ENCODE results near the gene ITPK1. TPM values are rescaled to one million over a fixed set of nuclear protein-coding genes. Genes with fewer than 3 reads are reported as not detected.
A peak's percentile ranks its signal among the peaks of the same experiment; 100 is the strongest.

The ITPK1 gene
- total RNA-seq, 4 donors from 2014 or later: 108 to 221 (median 138) TPM

DNA sequence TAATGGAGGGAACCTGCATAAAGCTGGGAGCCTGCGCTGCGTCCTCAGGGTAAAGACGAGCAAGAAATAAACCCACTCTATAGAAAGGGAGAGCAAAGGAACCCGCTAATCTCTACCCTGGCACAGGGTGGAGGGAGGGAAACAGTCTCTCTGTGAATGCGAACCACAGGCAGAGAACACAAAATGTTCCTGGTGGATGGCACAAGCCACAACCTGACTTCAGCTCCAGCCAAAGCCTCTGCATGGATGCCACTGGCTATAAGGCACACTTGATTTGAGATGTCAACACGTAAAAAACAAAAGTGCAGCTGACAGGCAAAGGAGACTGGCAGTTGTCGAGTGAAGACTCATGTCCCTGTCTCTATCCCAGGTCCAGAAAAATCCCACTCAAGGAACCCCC is 160.3 kb downstream of the ITPK1 start:
- H3K27me3 ChIP-seq: no peaks in the 10 kb centered on the region
- TF ChIP-seq EP300 (IDR thresholded peaks at IDR 0.05): no peak
- no peak for TF ChIP-seq POLR2AphosphoS5 (IDR thresholded peaks at IDR 0.05)
- no peak for TF ChIP-seq POLR2A (IDR thresholded peaks at IDR 0.05; ENCODE audit: low read depth)
- TF ChIP-seq, protein P1, sequence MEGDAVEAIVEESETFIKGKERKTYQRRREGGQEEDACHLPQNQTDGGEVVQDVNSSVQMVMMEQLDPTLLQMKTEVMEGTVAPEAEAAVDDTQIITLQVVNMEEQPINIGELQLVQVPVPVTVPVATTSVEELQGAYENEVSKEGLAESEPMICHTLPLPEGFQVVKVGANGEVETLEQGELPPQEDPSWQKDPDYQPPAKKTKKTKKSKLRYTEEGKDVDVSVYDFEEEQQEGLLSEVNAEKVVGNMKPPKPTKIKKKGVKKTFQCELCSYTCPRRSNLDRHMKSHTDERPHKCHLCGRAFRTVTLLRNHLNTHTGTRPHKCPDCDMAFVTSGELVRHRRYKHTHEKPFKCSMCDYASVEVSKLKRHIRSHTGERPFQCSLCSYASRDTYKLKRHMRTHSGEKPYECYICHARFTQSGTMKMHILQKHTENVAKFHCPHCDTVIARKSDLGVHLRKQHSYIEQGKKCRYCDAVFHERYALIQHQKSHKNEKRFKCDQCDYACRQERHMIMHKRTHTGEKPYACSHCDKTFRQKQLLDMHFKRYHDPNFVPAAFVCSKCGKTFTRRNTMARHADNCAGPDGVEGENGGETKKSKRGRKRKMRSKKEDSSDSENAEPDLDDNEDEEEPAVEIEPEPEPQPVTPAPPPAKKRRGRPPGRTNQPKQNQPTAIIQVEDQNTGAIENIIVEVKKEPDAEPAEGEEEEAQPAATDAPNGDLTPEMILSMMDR (IDR thresholded peaks at IDR 0.05): no peak
- WGBS: 92% methylated on average over 7 of the region's 7 CpGs
- no peak overlapping the region for H3K4me3 ChIP-seq
- no peaks in the 10 kb centered on the region for H3K9me3 ChIP-seq
- H3K36me3 ChIP-seq: peaks cover 24 to 86% (median 49%) of the 10 kb centered on the region in 4 donors
- DNase-seq (ENCODE audit: extremely low spot score): no peak
- intact Hi-C loops (cut with DNase I): no loop called here
- no peak overlapping the region for H3K27ac ChIP-seq (replicated peaks in 1 of 4)
- H3K4me1 ChIP-seq: peaks cover 41 to 45% (median 43%) of the 10 kb centered on the region in 4 donors

DNA sequence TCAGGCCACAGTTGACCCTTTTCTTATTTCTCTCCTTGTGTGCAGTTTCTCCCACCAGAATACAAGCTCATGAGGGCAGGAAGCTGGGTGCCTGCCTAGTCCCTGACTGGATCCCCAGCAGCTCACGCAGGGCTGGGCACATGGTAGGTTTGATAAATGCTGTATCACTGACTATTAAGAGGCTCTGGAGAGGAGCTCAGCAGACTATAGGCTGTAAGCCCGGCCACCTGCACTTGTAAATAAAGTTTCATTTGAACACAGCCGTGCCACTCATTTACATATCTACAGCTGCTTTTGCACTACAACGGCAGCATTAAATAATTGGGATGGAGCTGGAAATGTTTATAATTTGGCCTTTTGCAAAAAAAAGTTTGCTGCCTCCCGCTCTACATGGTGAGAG is 160.8 kb downstream of the ITPK1 start:
- Histone ChIP-seq H3K27me3 (no peaks in the 10 kb centered on the region), H3K27ac (replicated peaks in 1 of 4) (no peak overlapping the region), H3K36me3 (peaks cover 24 to 86% (median 51%) of the 10 kb centered on the region in 4 donors), H3K4me3 (no peak overlapping the region), H3K4me1 (peaks cover 41 to 49% (median 45%) of the 10 kb centered on the region in 4 donors), H3K9me3 (no peaks in the 10 kb centered on the region)
- DNase-seq (ENCODE audit: extremely low spot score): no peak
- 78% methylated on average over 5 of the region's 5 CpGs for WGBS
- TF ChIP-seq, protein P1 (IDR thresholded peaks at IDR 0.05): no peak
- no peak for TF ChIP-seq POLR2A (IDR thresholded peaks at IDR 0.05; ENCODE audit: low read depth)
- no peak for TF ChIP-seq EP300 (IDR thresholded peaks at IDR 0.05)
- no peak for TF ChIP-seq POLR2AphosphoS5 (IDR thresholded peaks at IDR 0.05)
- intact Hi-C loops (cut with DNase I): loop anchor here (5.0 kb wide), 1 partner anchor 162 kb away; the partner anchor contains the start of gene ITPK1

DNA sequence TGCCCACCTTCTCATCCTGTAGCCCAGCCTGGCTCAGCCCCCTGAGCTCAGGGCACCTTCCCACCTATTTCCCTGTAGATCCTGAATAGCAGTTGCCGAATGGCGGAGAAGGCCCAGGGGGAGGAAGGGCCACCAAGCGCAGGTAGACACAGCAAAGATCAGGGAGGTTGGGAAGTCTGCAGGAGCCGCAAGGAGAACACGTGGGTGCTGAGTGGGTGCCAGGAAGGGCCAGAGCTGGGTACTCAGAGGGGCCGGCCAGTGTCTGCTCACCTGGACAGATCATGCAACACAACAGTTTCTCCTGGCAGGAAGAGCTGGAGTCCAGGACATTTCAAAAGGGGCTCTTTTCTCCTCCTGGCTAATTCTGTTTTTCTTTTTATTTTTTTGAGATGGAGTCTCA is 162.2 kb downstream of the ITPK1 start:
- peak overlapping the region in 2 of 4 donors; percentile 37 to 41 for H3K27ac ChIP-seq (replicated peaks in 1 of 4)
- TF ChIP-seq EP300 (IDR thresholded peaks at IDR 0.05) (no peak), POLR2AphosphoS5 (IDR thresholded peaks at IDR 0.05) (no peak), POLR2A (IDR thresholded peaks at IDR 0.05; ENCODE audit: low read depth) (no peak)
- TF ChIP-seq, protein P1 (IDR thresholded peaks at IDR 0.05): no peak
- DNase-seq (ENCODE audit: extremely low spot score): no peak
- intact Hi-C loops (cut with DNase I): loop anchor here (2.0 to 5.0 kb wide), 2 partner anchors 164 to 185 kb away; partner anchors contain the start of gene ITPK1
- no peak overlapping the region for H3K4me3 ChIP-seq
- H3K9me3 ChIP-seq: no peaks in the 10 kb centered on the region
- peaks cover 24 to 89% (median 49%) of the 10 kb centered on the region in 4 donors for H3K36me3 ChIP-seq
- no peaks in the 10 kb centered on the region for H3K27me3 ChIP-seq
- 86% methylated on average over 4 of the region's 6 CpGs for WGBS
- peaks cover 37 to 43% (median 40%) of the 10 kb centered on the region in 4 donors for H3K4me1 ChIP-seq

DNA sequence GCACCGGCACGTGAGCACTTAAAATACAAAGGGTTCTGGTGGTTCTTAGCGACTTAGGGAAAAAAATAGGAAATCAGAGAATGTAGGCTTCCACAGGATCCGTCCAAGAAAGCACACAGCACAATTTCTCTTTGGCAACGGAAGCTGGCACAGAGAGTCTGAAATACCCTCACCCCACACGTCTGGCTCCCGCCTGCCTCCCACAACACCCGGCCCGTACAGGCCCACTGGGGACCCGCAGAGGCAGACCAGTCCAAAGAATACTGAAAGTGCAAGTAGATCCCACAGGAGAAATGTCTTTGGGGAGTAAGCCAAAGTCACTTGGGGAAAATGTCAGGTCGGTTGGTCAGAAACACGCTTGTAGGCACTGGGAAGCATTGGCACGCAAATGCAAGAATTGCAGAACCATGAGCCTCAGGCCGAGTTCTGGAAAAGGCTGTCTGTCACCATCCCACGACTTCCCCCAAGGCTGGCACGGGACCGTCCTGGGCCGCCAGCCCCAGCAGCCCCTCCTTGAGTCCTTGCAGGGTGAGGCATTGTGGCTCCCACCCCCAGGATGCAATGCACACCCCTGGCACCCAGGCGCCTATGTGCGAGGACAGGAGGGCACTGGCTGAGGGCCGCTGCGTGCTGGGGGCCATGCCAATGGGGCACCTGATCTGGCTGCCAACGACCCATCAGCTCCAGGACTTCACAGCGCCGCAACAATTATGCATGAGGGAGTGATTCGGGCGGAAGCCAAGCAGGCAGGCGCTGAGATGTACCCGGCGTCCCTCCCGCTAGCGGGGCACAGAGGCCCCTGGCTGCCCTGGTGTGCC is 163.0 kb downstream of the ITPK1 start:
- TF ChIP-seq POLR2AphosphoS5 (IDR thresholded peaks at IDR 0.05): no peak
- TF ChIP-seq POLR2A (IDR thresholded peaks at IDR 0.05; ENCODE audit: low read depth): no peak
- TF ChIP-seq EP300 (IDR thresholded peaks at IDR 0.05): no peak
- TF ChIP-seq, protein P1 (IDR thresholded peaks at IDR 0.05): no peak
- peaks cover 37 to 43% (median 40%) of the 10 kb centered on the region in 4 donors for H3K4me1 ChIP-seq
- peaks cover 25 to 89% (median 45%) of the 10 kb centered on the region in 4 donors for H3K36me3 ChIP-seq
- intact Hi-C loops (cut with DNase I): loop anchor here (2.0 to 5.0 kb wide), 2 partner anchors 165 to 186 kb away; partner anchors contain the start of gene ITPK1
- H3K4me3 ChIP-seq: no peak overlapping the region
- 88% methylated on average over 31 of the region's 32 CpGs for WGBS
- no peaks in the 10 kb centered on the region for H3K27me3 ChIP-seq
- no peak for DNase-seq (ENCODE audit: extremely low spot score)
- H3K27ac ChIP-seq (replicated peaks in 1 of 4): peak overlapping the region; percentile 37 to 53 (median 44)
- no peaks in the 10 kb centered on the region for H3K9me3 ChIP-seq

Data from esophagus muscularis mucosa (tissue), 4 donors.